ENCODE measurements around the gene UNC13B.
"Not testable (repeated sequence)": the region's sequence is repeated elsewhere in the genome, so short reads cannot be mapped to it uniquely, and the experiment has no call there.

UNC13B gene

GRCh38 chr9:35395076-35395705 is 233.4 kb downstream of the UNC13B start:
- no peak for DNase-seq

- no peak for DNase-seq
Observed at GRCh38 chr9:35395706-35396101, 233.9 kb downstream of the UNC13B start.

GRCh38 chr9:35396560-35397215 is 234.9 kb downstream of the UNC13B start:
- no peak for DNase-seq

- no peak for DNase-seq
Observed at GRCh38 chr9:35397216-35397698, 235.4 kb downstream of the UNC13B start.

GRCh38 chr9:35397923-35398322 is 236.1 kb downstream of the UNC13B start:
- DNase-seq, result no peak

GRCh38 chr9:35398651-35399335 is 237.0 kb downstream of the UNC13B start:
- DNase-seq, result no peak

- no peak for DNase-seq
Observed at GRCh38 chr9:35404865-35405264, 243.1 kb downstream of the UNC13B start.

- DNase-seq, result peak in 3 of 5 donors; percentile 7 to 10 (median 8)
Observed at GRCh38 chr9:35406183-35406959, 244.6 kb downstream of the UNC13B start.

- no peak for DNase-seq
Observed at GRCh38 chr9:35407846-35408245, 246.0 kb downstream of the UNC13B start.

- DNase-seq, result not testable (repeated sequence)
Observed at GRCh38 chr9:35409434-35409833, 247.6 kb downstream of the UNC13B start.

GRCh38 chr9:35414889-35415288 is 253.1 kb downstream of the UNC13B start:
- DNase-seq, result no peak

GRCh38 chr9:35415402-35416097 is 253.7 kb downstream of the UNC13B start:
- no peak for DNase-seq

GRCh38 chr9:35416098-35416427 is 254.3 kb downstream of the UNC13B start:
- no peak for DNase-seq

GRCh38 chr9:35422346-35422745 is 260.5 kb downstream of the UNC13B start:
- no peak for DNase-seq

- DNase-seq, result no peak
Observed at GRCh38 chr9:35422753-35423152, 260.9 kb downstream of the UNC13B start.

GRCh38 chr9:35423499-35423898 is 261.7 kb downstream of the UNC13B start:
- no peak for DNase-seq

- DNase-seq, result no peak
Observed at GRCh38 chr9:35424356-35425352, 262.8 kb downstream of the UNC13B start.

GRCh38 chr9:35426627-35427026 is 264.8 kb downstream of the UNC13B start:
- no peak for DNase-seq

- DNase-seq, result no peak
Observed at GRCh38 chr9:35431467-35431866, 269.7 kb downstream of the UNC13B start.

GRCh38 chr9:35432076-35432475 is 270.3 kb downstream of the UNC13B start:
- no peak for DNase-seq

GRCh38 chr9:35436933-35437332 is 275.1 kb downstream of the UNC13B start:
- DNase-seq, result no peak

Data from T-helper 1 cell (primary cell).